Immature natural killer cell (primary cell): ENCODE results near the gene MKRN2. TPM values are rescaled to one million over a fixed set of nuclear protein-coding genes. Genes with fewer than 3 reads are reported as not detected.

ENCODE experiments used
- DNase-seq, 3 donors: peaks; one replicate each; pipeline ENCODE4 v3.0.0; 2022; ENCODE audit warnings: mixed read lengths in 1 of 3
- H3K27ac Mint-ChIP-seq, 6 donors: one replicate each; pipeline ENCODE4 v1.8.0; 2020; ENCODE audit warnings: mixed read lengths in 6 of 6, mild to moderate bottlenecking in 5 of 6, inconsistent platforms in 4 of 6, moderate library complexity in 3 of 6
- H3K27me3 Mint-ChIP-seq, 3 donors: one replicate each; pipeline ENCODE4 v1.8.0; 2020 to 2021; ENCODE audit warnings: low read depth in 3 of 3, mild to moderate bottlenecking in 3 of 3, mixed read lengths in 3 of 3, moderate library complexity in 3 of 3, inconsistent platforms in 1 of 3
- H3K36me3 Mint-ChIP-seq, 3 donors: one replicate each; pipeline ENCODE4 v1.8.0; 2020; ENCODE audit warnings: mixed read lengths in 3 of 3, inconsistent platforms in 2 of 3, mild to moderate bottlenecking in 2 of 3
- H3K4me1 Mint-ChIP-seq, 2 donors: one replicate each; pipeline ENCODE4 v1.8.0; 2020; ENCODE audit warnings: inconsistent platforms in 2 of 2, mild to moderate bottlenecking in 2 of 2, mixed read lengths in 2 of 2, moderate library complexity in 1 of 2
- H3K4me3 Mint-ChIP-seq, 5 donors: one replicate each; pipeline ENCODE4 v1.8.0; 2020; ENCODE audit warnings: mild to moderate bottlenecking in 5 of 5, mixed read lengths in 5 of 5, inconsistent platforms in 3 of 5, moderate library complexity in 3 of 5
- H3K9me3 Mint-ChIP-seq, 6 donors: one replicate each; pipeline ENCODE4 v1.8.0; 2020; ENCODE audit warnings: mild to moderate bottlenecking in 6 of 6, mixed read lengths in 6 of 6, inconsistent platforms in 4 of 6, moderate library complexity in 3 of 6
- polyA plus RNA-seq, 3 donors: library from polyadenylated mRNA; unstranded; fragments of 300-500 nt; fragmentation: Illumina TruSeq; gene quantifications; one replicate each; pipeline ENCODE4 v1.2.3, GENCODE V29; 2021

MKRN2 gene
- polyA plus RNA-seq, 3 donors from 2014 or later = 48.6 to 58.1 (median 50.8) TPM

GRCh38 chr3:12561397-12561796 is 4.5 kb downstream of the MKRN2 start:
- peaks cover 0 to 10% (median 5%) of the 10 kb centered on the region in 6 donors for H3K9me3 Mint-ChIP-seq
- H3K27me3 Mint-ChIP-seq = peaks cover 3 to 5% (median 3%) of the 10 kb centered on the region in 3 donors
- peaks cover 12 to 16% (median 15%) of the 10 kb centered on the region in 3 donors for H3K36me3 Mint-ChIP-seq
- DNase-seq = no peak
- no peak overlapping the region for H3K27ac Mint-ChIP-seq
- H3K4me3 Mint-ChIP-seq = no peak overlapping the region
- peaks cover 50 to 81% of the 10 kb centered on the region in 2 donors for H3K4me1 Mint-ChIP-seq

- Mint-ChIP-seq H3K9me3 (peaks cover 2 to 16% (median 8%) of the 10 kb centered on the region in 6 donors), H3K4me1 (peaks cover 44 to 81% of the 10 kb centered on the region in 2 donors), H3K4me3 (no peak overlapping the region), H3K27me3 (peaks cover 0 to 5% (median 0%) of the 10 kb centered on the region in 3 donors), H3K27ac (no peak overlapping the region), H3K36me3 (peaks cover 17 to 23% (median 17%) of the 10 kb centered on the region in 3 donors)
- DNase-seq = no peak
Observed at GRCh38 chr3:12562451-12562850, 5.6 kb downstream of the MKRN2 start.

- Mint-ChIP-seq H3K36me3 (peaks cover 37 to 54% (median 48%) of the 10 kb centered on the region in 3 donors), H3K9me3 (peaks cover 2 to 16% (median 8%) of the 10 kb centered on the region in 6 donors), H3K4me1 (peaks cover 15 to 48% of the 10 kb centered on the region in 2 donors), H3K27me3 (peaks cover 0 to 2% (median 0%) of the 10 kb centered on the region in 3 donors), H3K27ac (no peak overlapping the region), H3K4me3 (no peak overlapping the region)
- DNase-seq = no peak
Observed at GRCh38 chr3:12566976-12567375, 10.1 kb downstream of the MKRN2 start.

- Mint-ChIP-seq H3K36me3 (peaks cover 46 to 66% (median 58%) of the 10 kb centered on the region in 3 donors), H3K4me1 (peaks cover 15 to 39% of the 10 kb centered on the region in 2 donors), H3K27me3 (peaks cover 0 to 2% (median 0%) of the 10 kb centered on the region in 3 donors), H3K27ac (peak overlapping the region in 1 of 6 donors; percentile 78), H3K4me3 (no peak overlapping the region), H3K9me3 (peaks cover 2 to 16% (median 8%) of the 10 kb centered on the region in 6 donors)
- no peak for DNase-seq
Observed at GRCh38 chr3:12568747-12569146, 11.9 kb downstream of the MKRN2 start.

- DNase-seq = no peak
- Mint-ChIP-seq H3K9me3 (peaks cover 2 to 16% (median 8%) of the 10 kb centered on the region in 6 donors), H3K4me1 (peaks cover 10 to 32% of the 10 kb centered on the region in 2 donors), H3K27me3 (peaks cover 0 to 2% (median 0%) of the 10 kb centered on the region in 3 donors), H3K36me3 (peaks cover 42 to 71% (median 57%) of the 10 kb centered on the region in 3 donors), H3K4me3 (no peak overlapping the region), H3K27ac (peak overlapping the region in 2 of 6 donors; percentile 1 to 16)
Observed at GRCh38 chr3:12569836-12570235, 12.9 kb downstream of the MKRN2 start.

GRCh38 chr3:12571986-12572385 is 15.1 kb downstream of the MKRN2 start:
- Mint-ChIP-seq H3K36me3 (peaks cover 47 to 73% (median 52%) of the 10 kb centered on the region in 3 donors), H3K27ac (no peak overlapping the region), H3K4me1 (peaks cover 5 to 14% of the 10 kb centered on the region in 2 donors), H3K4me3 (no peak overlapping the region), H3K9me3 (peaks cover 0 to 1% (median under 1%) of the 10 kb centered on the region in 6 donors), H3K27me3 (peaks cover 0 to 4% (median 0%) of the 10 kb centered on the region in 3 donors)
- no peak for DNase-seq

- Mint-ChIP-seq H3K36me3 (peaks cover 50 to 76% (median 52%) of the 10 kb centered on the region in 3 donors), H3K4me1 (peaks cover 0 to under 1% of the 10 kb centered on the region in 2 donors), H3K9me3 (peaks cover 0 to 2% (median 0%) of the 10 kb centered on the region in 6 donors), H3K27ac (no peak overlapping the region), H3K4me3 (no peak overlapping the region), H3K27me3 (peaks cover 0 to 4% (median 0%) of the 10 kb centered on the region in 3 donors)
- DNase-seq = no peak
Observed at GRCh38 chr3:12574131-12574530, 17.2 kb downstream of the MKRN2 start.

- peaks cover 0 to 2% (median 0%) of the 10 kb centered on the region in 6 donors for H3K9me3 Mint-ChIP-seq
- peaks cover 46 to 77% (median 49%) of the 10 kb centered on the region in 3 donors for H3K36me3 Mint-ChIP-seq
- H3K4me1 Mint-ChIP-seq = peaks cover 0 to 6% of the 10 kb centered on the region in 2 donors
- H3K27ac Mint-ChIP-seq = peak overlapping the region in 1 of 6 donors; percentile 30
- DNase-seq = no peak
- no peak overlapping the region for H3K4me3 Mint-ChIP-seq
- peaks cover 0 to 4% (median 0%) of the 10 kb centered on the region in 3 donors for H3K27me3 Mint-ChIP-seq
Observed at GRCh38 chr3:12574661-12575060, 17.8 kb downstream of the MKRN2 start.

GRCh38 chr3:12577379-12577778 is 20.5 kb downstream of the MKRN2 start:
- Mint-ChIP-seq H3K27ac (peak overlapping the region in 1 of 6 donors; percentile 1), H3K4me3 (no peak overlapping the region), H3K36me3 (peaks cover 28 to 63% (median 36%) of the 10 kb centered on the region in 3 donors), H3K4me1 (peaks cover 0 to 9% of the 10 kb centered on the region in 2 donors), H3K27me3 (peaks cover 1 to 8% (median 7%) of the 10 kb centered on the region in 3 donors), H3K9me3 (peaks cover 0 to 2% (median 0%) of the 10 kb centered on the region in 6 donors)
- DNase-seq = no peak

- peaks cover 1 to 8% (median 7%) of the 10 kb centered on the region in 3 donors for H3K27me3 Mint-ChIP-seq
- peak overlapping the region in 2 of 6 donors; percentile 22 to 40 for H3K27ac Mint-ChIP-seq
- H3K4me3 Mint-ChIP-seq = no peak overlapping the region
- no peak for DNase-seq
- H3K9me3 Mint-ChIP-seq = peaks cover 0 to 2% (median 0%) of the 10 kb centered on the region in 6 donors
- peaks cover 28 to 62% (median 36%) of the 10 kb centered on the region in 3 donors for H3K36me3 Mint-ChIP-seq
- peaks cover 0 to 9% of the 10 kb centered on the region in 2 donors for H3K4me1 Mint-ChIP-seq
Observed at GRCh38 chr3:12578742-12579141, 21.9 kb downstream of the MKRN2 start.

- no peak for DNase-seq
- Mint-ChIP-seq H3K4me1 (peaks cover 0 to 9% of the 10 kb centered on the region in 2 donors), H3K9me3 (peaks cover 0 to 2% (median 0%) of the 10 kb centered on the region in 6 donors), H3K27me3 (peaks cover 1 to 8% (median 7%) of the 10 kb centered on the region in 3 donors), H3K36me3 (peaks cover 30 to 57% (median 38%) of the 10 kb centered on the region in 3 donors), H3K4me3 (no peak overlapping the region), H3K27ac (peak overlapping the region in 5 of 6 donors; percentile 37 to 76 (median 57))
Observed at GRCh38 chr3:12579456-12579855, 22.6 kb downstream of the MKRN2 start.

GRCh38 chr3:12579905-12580304 is 23.0 kb downstream of the MKRN2 start:
- Mint-ChIP-seq H3K4me1 (peaks cover 0 to 9% of the 10 kb centered on the region in 2 donors), H3K27ac (peak overlapping the region in 5 of 6 donors; percentile 7 to 76 (median 54)), H3K36me3 (peaks cover 35 to 58% (median 43%) of the 10 kb centered on the region in 3 donors), H3K27me3 (peaks cover 3 to 8% (median 7%) of the 10 kb centered on the region in 3 donors), H3K4me3 (no peak overlapping the region), H3K9me3 (peaks cover 0 to 2% (median 0%) of the 10 kb centered on the region in 6 donors)
- no peak for DNase-seq

- Mint-ChIP-seq H3K4me1 (peaks cover 0 to 9% of the 10 kb centered on the region in 2 donors), H3K9me3 (no peaks in the 10 kb centered on the region), H3K27ac (no peak overlapping the region), H3K36me3 (peaks cover 22 to 47% (median 22%) of the 10 kb centered on the region in 3 donors), H3K4me3 (no peak overlapping the region), H3K27me3 (peaks cover 3 to 7% (median 3%) of the 10 kb centered on the region in 3 donors)
- no peak for DNase-seq
Observed at GRCh38 chr3:12582730-12583129, 25.8 kb downstream of the MKRN2 start.

GRCh38 chr3:12583280-12583679 is 26.4 kb downstream of the MKRN2 start:
- DNase-seq = no peak
- H3K9me3 Mint-ChIP-seq = no peaks in the 10 kb centered on the region
- no peak overlapping the region for H3K27ac Mint-ChIP-seq
- peaks cover 3 to 7% (median 3%) of the 10 kb centered on the region in 3 donors for H3K27me3 Mint-ChIP-seq
- peaks cover 22 to 44% (median 22%) of the 10 kb centered on the region in 3 donors for H3K36me3 Mint-ChIP-seq
- no peak overlapping the region for H3K4me3 Mint-ChIP-seq
- H3K4me1 Mint-ChIP-seq = peaks cover 0 to 9% of the 10 kb centered on the region in 2 donors
